ENCODE results near the gene GRM1. TPM values are rescaled to one million over a fixed set of nuclear protein-coding genes. Genes with fewer than 3 reads are reported as not detected.

The GRM1 gene
- total and polyA plus RNA-seq, 2 of the 4 experiments (the other 2 are of a cell fraction) = not detected

DNA sequence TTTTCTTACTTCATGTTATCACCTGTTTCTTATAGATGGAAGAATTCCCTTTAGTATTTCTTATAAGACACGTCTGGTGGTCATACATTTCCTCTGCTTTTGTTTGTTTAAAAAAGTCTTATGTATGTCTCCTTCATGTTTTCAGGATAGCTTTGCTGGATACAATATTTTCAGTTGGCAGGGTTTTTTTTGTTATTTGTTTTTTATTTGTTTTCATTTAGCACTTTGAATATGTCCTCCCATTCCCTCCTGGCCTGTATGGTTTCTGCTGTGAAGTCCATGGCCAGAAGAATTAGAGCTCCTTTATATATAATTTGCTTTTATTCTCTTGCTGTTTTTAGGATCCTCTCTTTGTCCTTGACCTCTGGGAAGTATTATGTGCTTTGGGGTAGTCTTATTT lies 432.1 kb downstream of the GRM1 start:
- TF ChIP-seq RFX5 (IDR thresholded peaks at IDR 0.05; ENCODE audit: low read depth, low read length) (no peak), RAD21 (IDR thresholded peaks at IDR 0.05; ENCODE audit: low read length) (no peak), SMC3 (IDR thresholded peaks at IDR 0.05; ENCODE audit: low read depth, low read length) (no peak), NFE2L2 (IDR thresholded peaks at IDR 0.05; ENCODE audit: low read depth, low read length) (no peak), RCOR1 (IDR thresholded peaks at IDR 0.05; ENCODE audit: insufficient replicate concordance, low read length) (no peak), CHD1 (IDR thresholded peaks at IDR 0.05; ENCODE audit: low read depth, low read length) (no peak), POLR2A (IDR thresholded peaks at IDR 0.05; ENCODE audit: low read depth, low read length) (no peak), MXI1 (IDR thresholded peaks at IDR 0.05; ENCODE audit: borderline replicate concordance, low read depth, low read length) (no peak), MAZ (IDR thresholded peaks at IDR 0.05; ENCODE audit: borderline replicate concordance, low read depth, low read length) (no peak), MAFK (IDR thresholded peaks at IDR 0.05; ENCODE audit: low read depth, low read length) (no peak), BHLHE40 (IDR thresholded peaks at IDR 0.05; ENCODE audit: low read depth, low read length) (no peak), CEBPB (IDR thresholded peaks at IDR 0.05; ENCODE audit: low read depth, low read length) (no peak)
- TF ChIP-seq, protein P1, sequence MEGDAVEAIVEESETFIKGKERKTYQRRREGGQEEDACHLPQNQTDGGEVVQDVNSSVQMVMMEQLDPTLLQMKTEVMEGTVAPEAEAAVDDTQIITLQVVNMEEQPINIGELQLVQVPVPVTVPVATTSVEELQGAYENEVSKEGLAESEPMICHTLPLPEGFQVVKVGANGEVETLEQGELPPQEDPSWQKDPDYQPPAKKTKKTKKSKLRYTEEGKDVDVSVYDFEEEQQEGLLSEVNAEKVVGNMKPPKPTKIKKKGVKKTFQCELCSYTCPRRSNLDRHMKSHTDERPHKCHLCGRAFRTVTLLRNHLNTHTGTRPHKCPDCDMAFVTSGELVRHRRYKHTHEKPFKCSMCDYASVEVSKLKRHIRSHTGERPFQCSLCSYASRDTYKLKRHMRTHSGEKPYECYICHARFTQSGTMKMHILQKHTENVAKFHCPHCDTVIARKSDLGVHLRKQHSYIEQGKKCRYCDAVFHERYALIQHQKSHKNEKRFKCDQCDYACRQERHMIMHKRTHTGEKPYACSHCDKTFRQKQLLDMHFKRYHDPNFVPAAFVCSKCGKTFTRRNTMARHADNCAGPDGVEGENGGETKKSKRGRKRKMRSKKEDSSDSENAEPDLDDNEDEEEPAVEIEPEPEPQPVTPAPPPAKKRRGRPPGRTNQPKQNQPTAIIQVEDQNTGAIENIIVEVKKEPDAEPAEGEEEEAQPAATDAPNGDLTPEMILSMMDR (conservative IDR thresholded peaks at IDR 0.05; ENCODE audit: low read depth, low read length) = no peak
- POLR2A ChIA-PET (ENCODE audit: unreplicated experiment) = no interaction called here
- no peak for ATAC-seq (ENCODE audit: low read depth)
- Histone ChIP-seq H3K23ac (ENCODE audit: low read depth, low read length) (no peak overlapping the region), H3K14ac (replicated peaks; ENCODE audit: low read depth, low read length) (no peak overlapping the region), H3K4me3 (ENCODE audit: insufficient read depth, low read depth, low read length) (no peak overlapping the region), H2BK15ac (ENCODE audit: low read depth, low read length) (no peak overlapping the region), H3K4me2 (ENCODE audit: low read depth, low read length) (no peak overlapping the region), H2BK120ac (ENCODE audit: low read depth, low read length) (no peak overlapping the region), H3K56ac (ENCODE audit: extremely low read depth, insufficient read depth, low read length) (no peak overlapping the region), H3K27me3 (ENCODE audit: control insufficient read depth, insufficient read depth, low read length) (no peaks in the 10 kb centered on the region), H4K91ac (ENCODE audit: insufficient read depth, low read depth, low read length) (no peak overlapping the region), H2AFZ (replicated peaks; ENCODE audit: low read length, poor library complexity) (no peak overlapping the region), H3K9me1 (ENCODE audit: insufficient read depth, low read length) (no peaks in the 10 kb centered on the region), H2BK20ac (ENCODE audit: low read depth, low read length) (no peak overlapping the region), H2AK5ac (ENCODE audit: low read depth, low read length) (no peak overlapping the region), H3K4ac (ENCODE audit: low read depth, low read length) (no peak overlapping the region), H3K36me3 (ENCODE audit: control insufficient read depth, insufficient read depth, low read length) (no peaks in the 10 kb centered on the region), H4K5ac (ENCODE audit: low read depth, low read length) (no peak overlapping the region), H3K4me1 (ENCODE audit: control insufficient read depth, insufficient read depth, low read length) (no peaks in the 10 kb centered on the region), H4K20me1 (ENCODE audit: insufficient read depth, low read length) (no peaks in the 10 kb centered on the region), H2AK9ac (replicated peaks; ENCODE audit: low read depth, low read length, poor library complexity) (no peak overlapping the region), H3K18ac (ENCODE audit: low read depth, low read length) (no peak overlapping the region), H2BK5ac (ENCODE audit: low read depth, low read length, poor library complexity, severe bottlenecking) (no peak overlapping the region), H3K9me3 (ENCODE audit: control insufficient read depth, insufficient read depth, low read length) (no peaks in the 10 kb centered on the region), H3K27ac (ENCODE audit: insufficient read depth, low read length) (no peak overlapping the region), H3K9ac (ENCODE audit: low read depth, low read length) (no peak overlapping the region), H4K8ac (ENCODE audit: low read depth in 2 of 2, low read length in 2 of 2) (no peak overlapping the region), H3K79me1 (ENCODE audit: low read depth in 1 of 2, low read length in 2 of 2) (no peaks in the 10 kb centered on the region)
- CTCF ChIA-PET = no interaction called here
- no CpG with 5 or more reads among the region's 1 CpG for WGBS, 2 experiments (ENCODE audit: extremely low coverage in 2 of 2, insufficient read length in 1 of 2)
- intact Hi-C loops (cut with micrococcal nuclease) (no loop called here), in situ Hi-C loops (cut with MboI; ENCODE audit: low sequenced_read_pairs) (no loop called here), dilution Hi-C loops (cut with HindIII; ENCODE audit: low sequenced_read_pairs, unreplicated experiment) (no loop called here)
- no peak for DNase-seq
- BruUV-seq (replicated peaks) = no TSS peak

Data from IMR-90 (cell line).